Activated naive CD4-positive, alpha-beta T cell treated with anti-CD3 and anti-CD28 coated beads, Interleukin-2, amount 50 U/mL, for 16 hours (primary cell): Measurements from ENCODE around the gene SLC2A13.
"Not testable (repeated sequence)": the region's sequence is repeated elsewhere in the genome, so short reads cannot be mapped to it uniquely, and the experiment has no call there.

Experiments
- DNase-seq: peaks from one replicate; pipeline ENCODE4 v3.0.0-alpha.2; 2020

The SLC2A13 gene

DNA sequence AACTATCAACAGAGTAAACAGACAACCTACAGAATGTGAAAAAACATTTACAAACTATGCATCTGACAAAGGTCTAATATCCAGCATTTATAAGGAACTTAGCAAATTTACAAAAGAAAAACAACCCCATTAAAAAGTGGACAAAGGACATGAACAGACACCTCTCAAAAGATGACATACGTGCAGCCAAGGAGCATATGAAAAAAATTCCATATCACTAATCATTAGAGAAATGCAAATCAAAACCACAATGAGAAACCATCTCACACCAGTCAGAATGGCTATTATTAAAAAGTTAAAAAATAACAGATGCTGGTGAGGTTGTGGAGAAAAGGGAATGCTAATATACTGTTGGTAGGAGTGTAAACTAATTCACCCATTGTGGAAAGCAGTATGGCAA is 257.7 kb downstream of the SLC2A13 start:
- not testable (repeated sequence) for DNase-seq

DNA sequence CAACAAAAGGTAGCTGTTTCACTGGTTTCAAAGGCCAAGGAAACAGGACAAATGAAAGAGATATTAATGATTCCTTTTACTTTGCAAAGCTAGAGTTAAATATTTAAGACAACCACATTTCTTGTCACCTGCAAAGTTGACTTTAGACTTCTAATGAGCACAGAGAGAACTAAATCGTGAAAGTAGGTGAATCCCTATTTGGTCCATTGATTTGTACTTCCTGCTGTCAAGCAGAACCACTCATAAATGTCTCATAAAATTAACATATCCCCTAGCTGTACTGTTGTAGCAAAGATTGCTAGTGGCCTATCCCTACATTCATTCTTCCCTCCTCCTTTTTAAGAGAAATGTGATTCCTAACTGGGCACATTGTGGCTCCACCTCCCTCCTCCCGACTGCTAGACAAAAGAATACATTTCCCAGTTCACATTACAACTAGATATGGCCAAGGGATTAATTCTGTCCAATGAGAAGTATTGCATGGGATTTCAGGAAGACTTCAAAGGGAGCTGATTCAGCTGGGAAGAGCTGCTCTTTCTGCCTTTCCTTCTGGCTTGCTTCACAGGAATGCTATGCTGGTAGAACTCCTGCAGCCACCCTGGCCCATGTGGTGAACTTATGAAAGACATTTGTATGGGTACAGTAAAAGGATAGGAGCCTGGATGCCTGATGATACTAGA is 258.8 kb downstream of the SLC2A13 start:
- no peak for DNase-seq

DNA sequence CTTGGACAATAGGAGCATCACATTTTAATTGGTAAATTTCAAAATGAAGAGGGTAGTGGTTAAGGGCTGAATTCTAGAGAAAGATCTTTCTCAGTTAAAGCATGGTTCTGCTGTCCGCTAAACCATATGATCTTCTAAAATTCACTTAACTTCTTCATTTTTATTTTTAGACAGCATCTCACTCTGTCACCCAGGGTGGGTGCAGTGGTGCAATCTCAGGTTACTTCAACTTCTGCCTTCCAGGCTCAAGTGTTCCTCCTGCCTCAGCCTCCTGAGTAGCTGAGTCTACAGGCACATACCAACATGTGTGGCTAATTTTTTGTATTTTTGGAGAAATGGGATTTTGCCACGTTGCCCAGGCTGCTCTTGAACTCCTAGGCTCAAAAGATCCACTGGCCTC is 259.6 kb downstream of the SLC2A13 start:
- DNase-seq = no peak

DNA sequence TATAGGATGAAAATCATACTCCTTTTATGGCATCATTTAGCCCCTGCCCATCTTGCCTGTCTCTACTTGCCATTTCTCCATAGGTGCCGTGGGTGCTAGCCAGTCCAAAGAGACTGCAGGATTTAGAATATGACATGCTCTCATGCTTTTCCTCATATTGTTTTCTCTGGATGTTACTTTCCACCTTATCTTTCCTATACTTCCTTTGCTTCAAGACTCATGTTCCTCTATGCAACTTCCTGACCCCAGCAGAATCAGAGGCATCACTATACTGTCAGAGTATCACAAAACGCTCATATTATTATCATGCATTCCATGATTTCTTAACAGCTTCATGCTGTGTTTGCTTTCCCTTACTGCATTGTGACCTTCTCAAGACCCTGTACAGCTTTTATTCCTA is 265.5 kb downstream of the SLC2A13 start:
- no peak for DNase-seq

DNA sequence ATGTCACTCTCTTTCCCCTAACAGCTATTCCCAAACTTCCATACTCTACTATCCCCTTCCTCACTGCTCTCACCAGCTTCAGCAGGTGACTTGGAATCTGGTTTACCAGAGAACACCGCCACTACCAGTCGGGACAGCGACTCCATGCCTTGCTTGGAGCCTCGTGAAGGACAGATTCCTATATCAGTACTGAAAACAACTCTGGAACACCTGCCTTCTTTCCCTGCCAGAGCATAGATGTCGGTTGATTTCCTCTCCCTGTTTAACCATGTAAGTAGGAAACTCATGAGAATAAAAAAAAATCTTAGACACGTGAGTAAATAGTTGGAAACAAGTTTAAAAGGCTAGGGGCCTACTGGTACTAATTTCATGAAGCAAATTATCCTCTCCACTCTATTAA is 266.8 kb downstream of the SLC2A13 start:
- DNase-seq = no peak

DNA sequence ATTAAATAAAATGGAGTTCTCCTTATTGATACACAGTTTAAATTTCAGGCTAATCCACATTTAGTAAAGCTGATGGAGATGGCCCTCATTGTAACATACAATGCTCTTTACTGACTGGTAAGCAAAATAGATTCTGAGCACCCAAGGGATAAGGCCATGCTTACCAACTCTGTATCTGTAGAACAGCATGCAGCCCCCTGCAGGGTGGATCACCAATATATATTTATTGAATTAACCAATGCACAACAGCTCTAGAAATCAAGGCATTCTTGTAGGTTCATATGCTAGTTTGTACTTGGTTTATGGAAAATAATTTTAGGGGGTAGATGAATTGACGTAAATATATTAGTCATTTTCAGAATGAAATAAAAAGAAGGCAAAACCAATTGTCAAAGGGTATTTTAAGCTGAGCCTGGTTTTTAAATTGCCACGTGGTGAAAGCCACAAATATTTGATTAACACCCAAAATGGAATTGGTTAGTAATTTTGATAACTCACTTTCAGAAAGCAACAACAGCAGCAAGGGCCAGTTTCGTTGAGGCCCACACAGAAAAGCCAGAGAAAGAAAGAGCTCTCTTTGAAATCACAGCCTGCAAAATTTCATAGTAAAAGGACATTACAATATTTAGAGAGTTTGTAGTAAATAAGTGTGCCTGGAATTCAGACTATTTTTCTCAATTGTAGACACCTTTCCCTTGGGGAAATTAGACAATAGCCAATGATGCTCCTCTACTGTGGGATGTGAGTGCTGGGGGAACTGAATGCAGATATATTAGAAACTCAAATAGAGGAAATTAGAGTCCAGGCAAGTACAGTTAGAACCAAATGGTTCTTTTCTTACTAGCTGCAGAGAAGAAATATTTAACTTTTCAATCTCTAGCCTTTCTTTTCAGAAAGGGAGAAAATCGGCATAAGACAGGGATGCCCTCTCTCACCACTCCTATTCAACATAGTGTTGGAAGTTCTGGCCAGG is 270.1 kb downstream of the SLC2A13 start:
- no peak for DNase-seq

DNA sequence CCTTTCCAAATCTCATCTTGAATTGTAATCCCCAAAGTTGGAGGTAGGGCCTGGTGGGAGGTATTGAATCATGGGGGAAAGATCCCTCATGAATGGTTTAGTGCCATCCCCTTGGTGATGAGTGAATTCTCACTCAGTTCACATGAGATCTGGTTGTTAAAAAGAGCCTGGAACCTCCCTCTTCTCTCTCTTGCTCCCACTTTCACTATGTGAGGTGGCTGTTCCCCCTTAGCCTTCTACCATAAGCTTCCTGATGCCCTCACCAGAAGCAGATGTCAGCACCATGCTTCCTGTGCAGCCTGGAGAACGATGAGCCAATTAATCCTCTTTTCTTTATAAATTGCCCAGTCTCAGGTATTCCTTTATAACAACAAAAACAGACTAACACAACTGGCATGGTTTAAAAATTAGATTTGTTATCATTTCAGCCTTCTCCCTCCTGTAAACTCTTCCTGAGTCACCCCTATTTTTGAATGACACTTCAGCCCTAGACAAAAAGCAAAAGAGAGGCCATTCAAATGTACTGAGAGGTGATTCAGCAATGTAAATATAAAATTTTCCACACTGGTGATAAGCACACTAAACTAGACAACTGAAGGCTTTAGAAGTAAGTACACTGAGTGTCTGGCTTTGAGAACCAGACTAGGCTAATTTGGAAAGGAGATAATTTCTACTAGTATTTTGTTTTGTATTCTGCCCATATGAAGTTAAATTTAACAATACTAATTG is 274.1 kb downstream of the SLC2A13 start:
- no peak for DNase-seq

DNA sequence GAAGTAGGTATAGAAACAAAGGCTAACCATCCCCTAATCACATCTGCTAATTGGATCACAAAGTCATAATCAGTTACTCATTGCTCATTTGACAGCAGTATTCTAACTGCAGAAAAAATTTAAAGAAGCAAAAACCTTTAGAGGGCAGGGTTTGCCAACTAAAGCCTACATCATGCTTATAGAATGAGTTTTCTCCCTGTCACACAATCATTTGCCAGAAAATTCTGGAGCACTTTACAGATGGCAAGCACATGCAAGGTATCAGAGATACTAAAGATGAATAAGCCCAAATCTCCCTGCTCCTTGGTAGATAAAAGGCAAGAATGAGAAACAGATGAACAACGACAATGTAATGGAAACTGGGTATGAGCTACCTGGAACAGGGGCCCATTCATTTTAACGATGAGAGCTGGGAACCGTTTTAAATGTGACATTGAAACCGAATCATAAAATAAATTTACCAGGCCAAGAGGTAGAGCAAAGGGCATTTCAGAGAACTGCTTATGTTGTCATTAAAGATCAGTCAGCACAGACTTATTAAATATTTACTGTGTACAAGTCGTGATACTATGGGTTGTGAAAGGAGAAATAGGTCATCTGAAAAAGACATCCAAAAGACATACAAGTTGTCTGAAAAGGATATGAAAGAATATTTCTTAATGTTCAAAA is 274.9 kb downstream of the SLC2A13 start:
- DNase-seq = no peak

DNA sequence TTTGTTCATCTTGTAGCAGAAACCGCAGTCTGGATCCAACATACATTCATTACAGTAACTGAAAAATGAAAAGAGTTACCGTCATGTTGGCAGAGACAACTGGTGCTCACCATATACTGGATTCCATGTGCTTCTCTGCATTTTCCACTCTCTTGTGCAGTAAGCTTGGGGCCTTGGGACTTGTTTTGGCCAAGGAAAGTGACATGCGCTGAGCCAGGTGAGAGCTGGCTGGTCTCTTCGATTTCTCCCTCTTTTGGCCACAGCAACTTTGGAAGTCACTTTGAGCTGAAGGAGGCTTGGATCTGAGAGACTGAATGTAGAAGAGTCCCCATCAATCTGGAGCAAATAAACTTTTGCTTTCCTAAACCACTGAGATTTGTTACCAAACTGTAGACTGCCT is 275.7 kb downstream of the SLC2A13 start:
- no peak for DNase-seq

DNA sequence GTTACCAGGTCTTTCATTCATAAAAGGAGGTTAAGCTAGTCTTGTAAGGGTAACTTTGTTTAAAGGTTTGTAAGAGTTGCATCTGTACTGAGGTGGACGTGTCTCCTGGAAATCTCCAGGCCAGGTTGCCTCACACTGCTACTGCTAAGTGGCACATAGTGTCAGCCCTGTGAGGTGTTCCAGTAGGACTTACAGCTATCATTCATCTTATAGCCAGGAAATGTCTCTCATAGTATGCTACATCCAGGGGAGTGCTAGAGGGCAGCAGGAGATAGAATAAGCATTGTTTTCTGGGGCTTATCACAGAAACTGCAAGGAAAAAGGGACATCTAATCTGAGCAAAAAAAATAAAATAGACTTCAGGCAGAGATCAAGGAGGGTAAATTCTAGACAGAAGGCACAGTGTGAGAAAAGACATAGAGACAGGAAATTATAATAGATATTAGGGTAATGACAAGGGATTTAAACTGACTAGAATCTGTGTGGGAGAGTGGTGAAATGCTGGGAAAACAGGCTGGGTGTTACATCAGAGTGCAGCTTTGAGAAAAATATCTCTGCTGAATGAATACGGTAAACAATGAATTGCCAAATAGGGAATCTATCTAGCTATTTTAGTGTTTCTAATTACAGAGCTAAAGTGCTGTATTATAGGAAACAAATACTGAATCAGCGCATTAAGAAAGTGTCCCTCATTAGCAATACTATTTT is 281.2 kb downstream of the SLC2A13 start:
- DNase-seq = no peak

DNA sequence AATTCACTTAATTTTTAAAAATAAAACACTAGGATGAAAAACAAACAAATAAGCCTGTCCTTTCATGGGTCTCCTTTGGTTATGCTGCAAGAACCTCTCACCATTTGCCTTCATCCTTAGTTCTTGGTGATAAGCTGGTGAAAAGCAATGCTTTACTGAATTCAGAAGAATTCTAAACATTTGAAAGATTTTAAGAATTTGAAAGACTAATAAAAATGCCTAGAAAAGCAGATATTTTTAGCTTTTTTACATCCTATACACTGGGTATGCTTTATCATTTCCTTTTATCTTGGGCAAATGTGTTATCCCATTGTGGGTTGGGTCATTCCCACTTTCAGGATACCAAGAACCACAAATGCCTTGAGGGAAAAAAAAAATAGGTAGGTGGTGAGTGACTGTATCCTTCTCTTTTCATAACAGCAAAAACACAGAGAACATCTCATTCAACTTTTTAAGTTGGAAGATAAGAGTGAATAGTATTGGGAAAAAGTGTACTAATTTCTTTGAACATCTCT is 289.2 kb downstream of the SLC2A13 start:
- DNase-seq = no peak

DNA sequence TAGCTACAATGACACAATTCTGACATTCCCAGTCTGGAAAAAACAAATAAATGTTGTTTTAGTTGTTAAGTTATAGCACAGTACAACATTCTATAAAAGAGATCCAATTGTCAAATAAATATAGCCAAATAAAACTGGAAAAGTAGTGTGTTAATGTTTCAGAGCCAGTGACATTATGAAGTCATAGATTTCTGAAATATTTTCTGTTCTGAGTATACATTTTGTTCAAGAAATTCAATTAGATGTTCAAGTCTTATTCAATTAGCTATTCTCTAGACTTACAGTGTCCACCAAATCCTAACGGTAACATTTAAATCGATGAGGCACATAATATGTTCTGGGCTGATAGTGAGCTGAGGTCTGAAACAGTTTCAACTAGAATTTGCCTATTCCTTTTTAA is 290.1 kb downstream of the SLC2A13 start:
- no peak for DNase-seq

DNA sequence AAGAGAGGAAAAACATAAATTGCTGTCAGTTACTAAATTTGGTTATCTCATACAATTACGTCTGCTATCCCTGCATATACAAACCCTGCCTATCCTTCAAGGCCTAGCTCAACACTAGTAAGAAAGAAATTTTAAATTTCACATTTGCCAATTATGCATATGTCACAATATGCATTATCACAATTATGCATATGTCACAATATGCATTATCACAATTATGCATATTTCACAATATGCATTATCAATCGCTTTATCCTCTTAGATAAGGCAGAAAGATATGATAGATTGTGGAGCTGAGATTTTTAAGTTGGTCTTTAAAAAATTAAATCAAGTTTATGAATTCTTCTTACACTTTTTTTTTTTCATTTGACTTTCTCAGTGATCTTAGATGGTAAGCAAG is 291.3 kb downstream of the SLC2A13 start:
- no peak for DNase-seq

DNA sequence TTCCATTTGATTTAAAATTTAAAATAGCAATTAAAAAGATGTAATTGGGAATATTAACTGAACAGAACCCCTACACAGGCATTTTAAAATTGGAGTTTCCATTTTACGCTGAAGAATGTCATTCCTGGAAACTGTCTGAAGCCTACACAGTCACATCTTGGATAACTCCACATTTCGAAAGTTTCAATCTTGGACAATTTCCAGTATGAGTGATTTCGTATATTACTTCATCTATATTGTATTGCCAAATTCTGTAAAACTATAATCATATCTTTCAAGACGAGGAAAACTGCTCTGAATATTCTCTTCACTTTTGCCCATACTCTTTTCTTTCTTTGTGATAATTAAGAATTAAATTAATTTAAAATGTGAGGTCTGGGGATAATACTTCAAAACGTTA is 292.1 kb downstream of the SLC2A13 start:
- no peak for DNase-seq

DNA sequence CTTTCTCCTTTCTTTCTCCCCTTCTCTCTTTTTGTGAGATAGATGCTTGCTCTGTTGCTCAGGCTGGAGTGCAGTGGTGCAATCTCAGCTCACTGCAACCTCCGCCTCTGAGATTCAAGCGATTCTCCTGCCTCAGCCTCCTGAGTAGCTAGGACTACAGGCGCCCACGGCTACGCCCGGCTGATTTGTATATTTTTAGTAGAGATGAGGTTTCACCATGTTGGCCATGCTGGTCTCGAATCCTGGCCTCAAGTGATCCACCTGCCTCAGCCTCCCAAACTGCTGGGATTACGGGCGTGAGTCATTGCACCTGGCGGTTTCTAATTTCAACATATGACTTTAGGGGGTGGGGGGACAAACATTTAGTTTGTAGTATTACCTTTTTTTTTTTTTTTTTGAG is 293.4 kb downstream of the SLC2A13 start:
- DNase-seq = not testable (repeated sequence)

DNA sequence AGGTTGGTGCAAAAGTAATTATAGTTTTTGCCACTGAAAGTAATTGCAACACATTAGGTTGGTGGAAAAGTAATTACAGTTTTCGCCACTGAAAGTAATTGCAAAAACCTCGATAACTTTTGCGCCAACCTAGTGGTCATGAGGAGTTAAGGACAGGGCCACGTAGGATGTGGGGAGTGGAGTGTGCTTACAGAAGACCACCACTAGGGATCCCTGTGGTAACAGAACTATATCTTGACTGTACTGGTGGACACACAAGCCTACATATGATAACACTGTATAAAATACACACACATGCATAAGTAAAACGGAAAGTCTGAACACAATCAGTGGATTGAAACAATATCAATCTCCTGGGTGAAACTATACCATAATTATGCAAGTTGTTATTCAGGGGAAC is 298.8 kb downstream of the SLC2A13 start:
- no peak for DNase-seq

DNA sequence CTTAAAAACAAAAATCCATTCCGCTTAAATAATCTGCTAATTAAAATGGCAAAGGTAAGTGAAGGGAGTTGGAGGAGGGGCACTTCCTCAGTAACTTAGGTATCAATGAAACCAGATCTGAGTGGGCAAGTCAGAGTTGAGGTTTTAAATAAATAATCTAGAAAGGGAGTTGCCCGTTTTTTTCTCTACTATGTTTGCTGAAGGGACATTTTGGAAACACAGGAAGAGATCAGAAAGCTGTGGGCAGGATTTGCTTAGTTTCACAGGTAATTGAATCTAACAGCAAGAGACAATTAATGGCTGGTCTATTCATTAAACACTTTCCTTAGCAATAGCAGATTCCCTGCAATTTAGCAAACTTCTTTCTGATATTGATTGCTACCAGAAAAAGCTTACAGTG is 300.2 kb downstream of the SLC2A13 start:
- no peak for DNase-seq

DNA sequence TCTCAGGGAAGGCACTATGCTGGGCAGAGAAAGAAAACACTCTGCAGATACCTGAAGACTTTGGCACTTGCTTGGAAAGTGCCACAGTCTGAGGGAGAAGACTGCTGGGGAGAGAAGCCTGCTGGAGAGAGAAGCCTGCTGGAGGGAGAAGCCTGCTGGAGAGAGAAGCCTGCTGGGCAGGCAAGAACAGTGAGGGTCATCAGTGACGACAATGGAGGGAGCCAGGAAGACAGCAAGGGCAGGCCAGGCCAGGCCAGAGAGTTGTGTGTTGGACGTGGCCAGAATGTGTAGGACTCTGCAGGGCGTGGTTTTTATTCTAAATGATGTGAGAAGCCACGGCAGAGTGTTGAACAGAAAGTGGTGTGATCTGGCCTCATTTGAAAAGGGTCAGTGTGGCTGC is 301.0 kb downstream of the SLC2A13 start:
- no peak for DNase-seq

DNA sequence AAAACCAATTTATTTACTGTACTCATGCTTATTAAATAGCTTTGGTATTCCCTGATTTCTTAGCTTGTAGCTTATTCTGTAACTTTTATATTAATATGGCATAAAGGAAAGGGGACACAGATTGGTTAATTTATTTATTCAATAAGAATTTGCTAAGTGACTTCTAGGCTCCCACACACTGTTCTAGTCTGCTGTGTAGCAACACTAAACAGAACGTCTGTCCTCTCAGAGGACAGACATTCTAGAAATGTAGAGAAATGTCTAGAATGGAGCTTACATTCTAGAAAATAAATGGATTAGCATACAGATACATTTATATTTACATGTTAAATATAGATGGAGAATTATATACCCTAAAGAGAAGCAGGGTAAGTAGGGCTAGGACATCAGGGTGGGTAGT is 301.4 kb downstream of the SLC2A13 start:
- no peak for DNase-seq

DNA sequence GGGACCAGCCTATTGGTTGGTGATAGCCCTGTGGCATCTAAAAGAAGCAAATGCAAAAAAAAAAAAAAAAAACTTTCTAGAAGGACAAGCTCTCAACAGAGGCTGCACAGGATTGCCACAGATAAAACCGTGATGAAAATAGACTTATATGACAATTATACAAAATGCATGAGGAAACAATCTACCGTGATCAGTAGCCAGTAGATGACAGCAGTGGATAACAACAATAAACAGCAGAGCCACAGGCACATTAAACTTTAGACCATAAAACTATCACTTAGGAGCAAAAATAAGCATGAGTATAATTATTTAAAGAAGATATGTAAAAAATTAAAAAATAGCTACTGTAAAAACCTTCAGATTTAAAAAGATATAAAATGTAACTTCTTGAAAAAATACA is 302.7 kb downstream of the SLC2A13 start:
- DNase-seq = no peak

DNA sequence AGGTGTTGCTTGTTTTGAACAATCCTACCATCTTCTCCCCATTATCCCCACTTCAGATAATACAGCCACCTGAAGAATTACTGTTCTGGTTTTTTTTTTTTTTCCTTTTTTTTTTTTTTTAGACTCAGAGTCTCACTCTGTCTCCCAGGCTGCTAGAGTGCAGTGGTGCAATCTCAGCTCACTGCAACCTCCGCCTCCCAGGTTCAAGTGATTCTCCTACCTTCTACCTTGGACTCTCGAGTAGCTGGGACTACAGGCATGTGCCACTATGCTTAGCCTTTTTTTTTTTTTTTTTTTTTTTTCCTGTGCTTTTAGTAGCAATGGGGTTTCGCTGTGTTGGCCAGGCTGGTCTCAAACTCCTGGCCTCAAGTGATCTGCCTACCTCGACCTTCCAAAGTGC is 306.9 kb downstream of the SLC2A13 start:
- no peak for DNase-seq

DNA sequence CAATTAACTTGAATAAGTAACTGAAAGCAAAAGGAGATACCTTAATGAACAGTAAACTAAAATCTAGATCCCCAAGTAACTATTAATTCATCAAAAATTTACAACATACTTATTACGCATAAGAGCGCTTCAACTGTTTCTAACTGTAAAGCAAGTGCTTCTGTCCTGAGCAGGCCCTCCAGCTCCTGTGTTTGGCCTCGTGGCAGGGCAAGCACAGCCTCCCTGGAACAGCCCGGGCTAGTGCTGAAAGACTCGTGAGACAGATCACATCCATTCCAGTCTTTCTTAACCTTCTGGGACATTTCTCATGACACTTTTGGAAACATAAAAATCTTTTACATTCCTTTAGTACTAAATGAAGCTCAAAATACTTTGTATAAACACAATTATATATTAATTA is 307.5 kb downstream of the SLC2A13 start:
- DNase-seq = no peak
